ENCODE measurements around the gene TRIM62. TPM values are rescaled to one million over a fixed set of nuclear protein-coding genes. Genes with fewer than 3 reads are reported as not detected.

Gene TRIM62
- total RNA-seq, 1 donor from 2014 or later = 1.2 TPM

DNA sequence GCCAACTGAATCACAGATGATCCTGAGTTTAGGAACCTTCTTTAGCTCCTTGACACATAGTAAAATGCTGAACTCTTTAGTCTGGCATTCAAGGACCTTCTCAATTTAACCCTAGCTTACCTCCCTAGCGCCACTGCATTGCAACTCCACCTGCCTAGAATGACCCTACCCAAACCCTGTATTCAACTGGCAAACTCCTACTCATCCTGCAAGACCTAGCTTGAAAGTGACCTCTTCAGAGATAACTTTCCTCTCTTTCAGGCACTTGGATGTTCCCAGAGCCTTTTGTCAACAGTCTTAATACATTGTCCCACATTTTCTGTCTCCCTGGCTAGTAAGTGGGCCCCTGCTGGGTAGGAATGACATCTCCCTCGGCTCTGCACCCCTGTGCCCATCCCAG is 19.7 kb downstream of the TRIM62 start:
- DNase-seq (ENCODE audit: low read depth in 2 of 2) = no peak

DNA sequence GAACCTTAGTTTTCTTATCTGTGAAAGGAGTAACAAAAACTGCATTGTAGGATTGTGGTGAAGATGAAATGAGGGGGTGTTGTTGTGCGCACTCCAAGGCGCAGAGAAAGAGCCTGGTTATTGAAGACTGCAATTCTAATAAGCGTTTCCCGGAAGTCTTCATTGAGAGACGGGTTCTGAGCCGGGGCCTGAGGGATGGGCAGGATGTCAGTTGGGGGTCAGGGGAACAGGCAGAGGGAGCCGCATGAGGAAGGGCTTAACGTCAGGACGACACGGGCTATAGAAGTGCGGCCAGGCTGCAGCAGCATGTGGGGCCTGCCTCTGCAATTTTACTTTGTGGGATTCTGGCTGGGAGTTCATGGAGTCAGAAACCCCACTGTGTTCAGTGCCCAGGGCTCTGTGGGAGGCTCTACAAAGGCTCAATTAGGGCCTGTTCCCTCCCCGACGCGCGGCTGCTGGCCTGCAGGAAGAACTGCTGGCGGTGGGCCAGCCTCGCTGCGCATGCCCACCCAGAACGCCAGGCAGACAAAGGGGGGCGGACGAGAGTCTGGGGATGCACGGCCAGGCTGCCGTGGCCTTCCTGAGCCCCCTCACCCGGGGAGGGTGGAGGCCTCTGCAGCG is 20.7 kb downstream of the TRIM62 start:
- peak; percentile 42 to 76 for DNase-seq (ENCODE audit: low read depth in 2 of 2)

DNA sequence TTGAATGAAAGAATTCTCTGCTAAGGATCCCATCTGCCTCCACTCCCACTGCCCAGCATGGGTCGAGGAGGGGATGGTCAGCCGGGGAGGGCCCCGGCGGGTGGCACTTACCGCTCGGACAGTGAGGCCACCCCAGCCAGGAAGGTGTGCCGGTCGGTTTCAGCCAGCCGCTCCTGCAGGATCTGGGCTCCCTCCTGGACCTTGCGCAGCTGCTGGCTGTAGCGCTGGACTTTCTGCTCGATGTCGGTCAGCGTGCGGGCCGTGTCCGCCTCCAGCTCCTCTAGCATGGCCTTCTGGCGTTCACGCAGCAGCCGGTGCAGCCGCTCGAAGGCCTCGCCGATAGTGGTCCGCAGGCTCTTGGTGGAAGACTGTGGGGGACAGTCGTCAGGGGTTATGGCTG is 22.3 kb downstream of the TRIM62 start:
- no peak for DNase-seq (ENCODE audit: low read depth in 2 of 2)

DNA sequence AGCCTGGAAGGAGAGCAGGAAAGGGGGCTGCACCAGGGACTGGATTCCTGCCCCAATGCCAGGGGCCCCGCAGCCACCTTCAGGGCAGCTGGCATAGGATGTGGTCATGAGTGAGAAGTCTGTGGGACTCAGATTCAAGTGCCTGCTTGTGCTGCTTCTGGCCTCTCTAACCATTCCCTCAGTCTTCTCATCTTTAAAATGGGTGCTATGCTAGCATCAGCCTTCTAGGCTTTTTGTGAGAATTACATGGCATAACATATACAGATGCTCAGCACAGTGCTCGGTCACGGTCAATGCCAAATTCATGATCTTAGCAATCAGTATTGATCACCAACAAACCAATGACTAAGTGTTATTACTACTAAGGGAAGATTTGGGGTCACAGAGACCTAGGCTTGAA is 23.5 kb downstream of the TRIM62 start:
- no peak for DNase-seq (ENCODE audit: low read depth in 2 of 2)

DNA sequence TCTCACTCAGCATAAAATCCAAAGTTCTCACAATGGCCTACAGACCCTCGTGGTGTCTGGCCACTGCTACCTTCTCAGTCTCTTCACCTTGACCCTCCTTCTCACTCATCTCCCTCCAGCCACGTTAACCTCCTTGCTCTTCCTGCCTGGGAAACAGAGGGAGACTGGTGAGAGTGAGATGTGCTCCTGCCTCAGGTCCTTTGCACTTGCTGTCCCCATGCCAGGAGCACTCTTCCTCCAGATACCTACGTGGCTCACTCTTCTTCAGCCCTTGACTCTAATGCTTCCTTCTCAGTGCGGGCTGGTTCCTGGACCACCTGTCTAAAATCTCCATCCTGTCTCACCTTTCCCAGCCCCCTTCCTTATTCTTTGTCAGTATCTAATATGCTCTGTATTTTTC is 24.7 kb downstream of the TRIM62 start:
- no peak for DNase-seq (ENCODE audit: low read depth in 2 of 2)

DNA sequence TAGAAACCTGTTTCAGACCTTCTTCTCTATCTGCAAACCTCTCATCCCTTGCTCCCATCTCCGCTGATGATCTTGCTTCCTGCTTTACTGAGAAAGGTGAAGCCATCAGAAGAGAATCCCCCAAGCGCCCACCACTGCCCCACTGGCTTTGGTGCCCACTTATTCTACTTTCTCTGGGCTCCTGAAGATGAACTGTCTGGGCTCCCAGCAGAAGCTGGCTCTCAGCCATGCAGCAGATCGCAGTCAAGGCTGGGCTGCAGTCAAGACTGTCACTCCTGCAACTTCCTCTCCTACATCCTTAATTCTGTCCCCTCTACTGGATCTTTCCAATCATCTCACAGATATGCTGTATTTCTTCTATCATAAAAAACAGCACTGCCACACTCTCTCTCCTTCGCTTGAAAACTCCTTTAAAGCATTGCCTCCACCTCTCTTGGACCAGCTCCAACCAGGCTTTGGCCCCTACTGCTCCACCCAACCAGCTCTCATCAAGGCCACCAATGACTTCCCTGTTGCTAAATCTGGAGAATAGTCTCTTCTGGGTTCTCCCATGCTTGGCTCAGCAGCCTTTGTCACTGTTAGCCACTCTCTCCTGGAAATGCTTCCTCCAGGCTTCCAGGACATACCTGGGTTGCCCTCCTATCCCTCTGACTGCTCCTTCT is 25.8 kb downstream of the TRIM62 start:
- DNase-seq (ENCODE audit: low read depth in 2 of 2) = no peak

DNA sequence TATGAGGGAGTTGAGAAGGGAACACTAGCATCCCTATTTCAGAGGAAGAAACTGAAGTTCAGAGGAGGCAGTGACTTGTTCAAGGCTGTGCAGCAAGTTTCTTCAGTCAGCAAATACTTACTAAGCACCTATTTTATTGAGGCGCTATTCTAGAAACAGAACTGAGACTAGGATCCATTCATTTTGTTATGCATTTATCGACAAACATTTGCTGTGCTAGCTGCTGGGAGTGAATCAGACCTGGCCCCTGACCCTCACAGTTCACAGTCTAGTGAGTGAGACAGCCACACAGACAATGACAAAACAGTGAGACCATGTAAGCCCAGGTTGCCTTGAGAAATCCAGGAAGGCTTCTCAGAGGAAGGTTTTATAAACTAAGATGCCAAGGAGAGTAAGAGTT is 28.2 kb downstream of the TRIM62 start:
- DNase-seq (ENCODE audit: low read depth in 2 of 2) = no peak

DNA sequence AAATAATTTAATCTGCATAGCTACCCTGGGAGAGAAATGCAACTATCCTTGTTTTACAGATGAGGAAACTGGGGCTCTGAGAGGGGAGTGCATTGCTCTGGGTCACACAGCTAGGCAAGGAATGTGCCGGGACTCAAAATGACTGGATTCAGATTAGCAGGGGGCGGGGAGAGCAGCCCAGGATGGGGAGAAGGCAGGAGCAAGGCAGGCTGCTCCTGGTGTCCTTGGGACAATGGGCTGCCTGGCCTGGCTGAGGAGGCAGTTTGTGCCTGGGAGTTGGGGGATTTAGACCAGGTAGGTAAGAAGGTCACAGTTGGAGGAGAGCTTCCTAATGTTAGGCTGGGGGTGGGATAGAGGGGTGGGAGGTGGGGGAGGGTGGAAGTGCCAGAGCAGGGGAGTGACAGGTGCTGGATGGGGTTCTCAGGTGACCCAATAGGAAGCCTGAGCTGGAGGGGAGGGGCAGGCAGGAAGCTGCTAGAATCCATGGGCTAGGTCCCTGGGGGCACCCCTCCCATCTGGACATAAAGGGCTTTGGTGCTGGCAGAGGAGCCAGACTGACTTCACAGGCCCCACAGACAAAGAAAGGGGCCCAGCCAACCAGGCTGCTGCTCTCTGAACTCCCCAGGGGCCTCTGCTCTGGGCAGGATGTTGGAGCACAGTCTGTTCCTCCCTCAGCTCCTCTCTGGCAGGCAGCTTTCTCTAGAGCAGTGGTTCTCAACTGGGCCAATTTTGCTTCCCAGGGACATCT is 29.0 kb downstream of the TRIM62 start:
- DNase-seq (ENCODE audit: low read depth in 2 of 2) = peak in 1 of 2 donors; percentile 11

DNA sequence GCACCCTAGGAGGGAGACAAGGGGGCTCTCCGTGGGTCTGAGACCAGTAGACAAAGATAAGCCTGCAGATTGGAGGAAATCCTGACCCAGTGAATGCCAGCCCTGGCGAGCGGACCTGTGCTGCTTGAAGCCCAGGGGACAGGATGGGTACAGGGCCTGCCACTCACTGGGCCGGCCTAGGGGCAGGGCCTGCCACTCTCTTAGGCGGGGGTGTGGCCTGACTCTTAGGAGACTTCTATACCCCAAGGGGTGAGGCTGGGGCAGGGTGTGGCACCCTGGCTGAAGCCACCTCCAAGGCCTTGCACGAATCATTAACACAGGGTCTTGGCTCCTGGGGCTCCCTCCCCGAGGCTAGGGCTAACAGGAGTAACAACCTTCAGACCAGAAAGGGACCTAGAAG is 30.7 kb downstream of the TRIM62 start:
- no peak for DNase-seq (ENCODE audit: low read depth in 2 of 2)

DNA sequence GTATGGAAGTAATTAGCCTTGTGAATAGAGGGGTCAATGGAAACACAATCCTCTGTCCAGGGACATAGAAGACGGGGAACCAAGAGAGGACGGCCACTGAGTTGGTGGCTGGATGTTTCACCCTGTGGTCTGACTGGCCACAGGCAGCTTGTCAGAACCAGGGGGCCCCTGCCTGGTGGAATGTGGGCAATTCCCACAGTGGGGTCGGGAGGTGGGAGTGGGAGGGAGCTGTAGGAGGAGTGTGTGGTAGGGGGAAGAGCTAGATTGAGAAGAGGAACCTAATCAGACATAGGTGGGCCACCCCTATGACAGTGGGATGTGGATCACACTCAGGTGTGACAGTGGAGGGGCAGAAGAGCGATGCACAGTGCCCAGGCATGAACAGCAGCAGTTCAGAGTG is 31.3 kb downstream of the TRIM62 start:
- no peak for DNase-seq (ENCODE audit: low read depth in 2 of 2)

DNA sequence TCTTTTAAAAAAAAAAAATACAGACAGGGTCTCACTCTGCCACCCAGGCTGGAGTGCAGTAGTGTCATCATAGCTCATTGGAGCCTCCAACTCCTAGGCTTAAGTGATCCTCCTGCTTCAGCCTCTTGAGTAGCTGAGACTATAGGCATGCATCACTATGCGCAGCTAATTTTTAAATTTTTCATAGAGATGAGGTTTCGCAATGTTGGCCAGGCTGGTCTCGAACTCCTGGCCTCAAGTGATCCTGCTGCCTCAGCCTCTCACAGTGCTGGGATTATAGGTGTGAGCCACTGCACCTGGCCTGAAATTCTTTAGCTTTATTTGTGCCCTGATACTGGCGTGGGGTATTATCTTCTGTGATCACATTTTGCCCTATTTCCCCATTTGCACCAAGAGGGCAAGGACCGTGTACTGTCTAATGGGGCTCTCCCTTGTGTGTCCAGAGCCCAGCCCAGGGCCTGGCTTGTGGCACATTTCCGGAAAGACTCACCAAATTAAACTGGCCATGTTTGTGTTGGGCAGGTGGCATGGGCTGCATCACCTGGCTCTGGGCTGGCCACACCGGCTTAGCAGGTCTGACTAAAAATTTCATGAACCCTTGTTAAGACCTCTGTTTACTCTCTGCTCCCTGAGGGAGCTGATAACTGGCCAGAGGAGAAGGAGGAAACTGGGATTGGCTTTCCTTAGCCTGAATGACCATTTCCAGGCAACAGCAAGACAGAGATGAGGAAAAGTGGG is 32.2 kb downstream of the TRIM62 start:
- DNase-seq (ENCODE audit: low read depth in 2 of 2) = no peak

DNA sequence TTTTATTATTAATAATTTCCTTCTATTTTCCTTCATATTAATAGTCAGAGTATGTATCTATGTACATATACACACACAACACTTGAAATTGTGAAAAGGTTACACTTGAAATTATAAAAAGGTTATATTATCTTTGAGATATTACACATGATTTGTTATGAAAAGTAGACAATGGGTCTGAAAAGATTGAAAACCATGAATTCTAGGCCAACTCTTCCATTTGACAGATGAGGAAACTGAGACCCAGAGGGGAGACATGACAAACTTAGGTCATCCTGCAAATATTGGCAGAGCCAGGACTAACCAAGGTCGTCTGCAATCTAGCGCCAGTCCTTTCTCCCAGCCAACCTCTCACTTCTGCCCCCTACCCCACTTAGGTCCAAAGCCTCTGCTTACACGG is 33.2 kb downstream of the TRIM62 start:
- no peak for DNase-seq (ENCODE audit: low read depth in 2 of 2)

DNA sequence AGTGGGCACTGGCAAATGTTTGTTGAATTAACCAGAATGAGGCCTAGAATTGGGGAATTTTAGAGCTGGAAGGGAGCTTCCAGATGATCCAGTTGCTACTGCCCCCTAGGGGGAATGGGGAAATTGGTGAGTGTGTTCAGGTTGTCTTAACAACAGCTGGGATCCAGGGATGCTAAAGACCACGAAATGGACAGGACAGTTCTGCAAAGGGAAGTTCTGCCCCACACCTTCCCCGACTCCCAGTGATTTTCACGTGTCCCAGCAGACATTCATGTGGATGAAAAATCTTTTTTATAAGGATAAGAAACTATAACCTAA is 33.9 kb downstream of the TRIM62 start:
- DNase-seq (ENCODE audit: low read depth in 2 of 2) = peak; percentile 11 to 15

DNA sequence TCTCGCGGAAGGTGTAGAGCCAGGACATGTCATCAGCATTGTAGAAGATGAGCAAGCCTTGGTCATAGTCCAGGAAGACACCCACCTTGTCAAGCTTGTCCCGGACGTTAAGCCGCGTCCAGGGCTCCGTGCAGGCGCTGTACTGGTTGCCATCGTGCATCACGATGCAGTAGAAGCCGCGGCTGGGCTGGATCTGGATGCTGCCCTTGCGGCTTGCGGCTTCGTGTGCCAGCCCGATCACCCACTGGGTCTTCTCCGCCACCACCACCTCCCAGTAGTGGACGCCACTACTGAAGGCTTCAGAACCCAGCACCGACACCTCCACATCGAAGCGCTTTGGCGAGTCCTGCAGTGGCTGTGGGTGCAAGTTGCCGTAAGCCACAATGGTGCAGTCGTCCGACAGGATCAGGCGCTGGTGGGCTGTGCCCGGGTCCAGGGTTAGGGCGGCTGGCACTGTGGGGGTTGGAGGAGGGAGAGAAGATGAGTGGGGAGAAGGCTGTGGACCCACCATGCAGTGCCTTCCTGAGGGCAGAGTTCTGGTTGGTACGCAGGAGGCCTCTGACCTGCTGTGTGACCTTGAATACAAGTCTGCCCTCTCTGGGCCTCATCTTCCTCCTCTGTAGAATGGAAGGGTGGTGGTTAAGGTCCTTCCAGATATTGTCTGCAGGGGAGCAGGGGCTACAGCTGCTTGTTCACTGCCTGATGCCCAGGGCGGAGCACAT is 34.4 kb downstream of the TRIM62 start:
- DNase-seq (ENCODE audit: low read depth in 2 of 2) = no peak

DNA sequence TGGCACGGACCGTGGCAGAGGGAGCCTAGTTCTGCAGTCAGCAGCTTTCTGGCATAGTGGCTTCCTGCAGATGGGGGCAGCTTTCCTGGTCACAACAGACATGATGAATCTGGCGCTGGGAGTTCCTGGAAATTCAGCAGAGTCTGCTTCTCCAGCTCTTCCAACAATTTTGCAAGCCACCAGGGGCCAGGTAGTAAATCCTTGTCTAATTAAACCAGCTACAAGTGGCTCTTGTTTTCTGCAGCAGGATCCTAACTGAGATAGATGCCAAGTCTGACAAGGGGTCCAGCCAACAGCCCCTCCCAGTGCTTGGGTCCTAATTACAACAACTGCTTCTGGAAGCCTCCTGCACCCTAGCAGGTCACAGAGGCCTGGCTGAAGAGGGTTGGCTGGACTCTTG is 35.8 kb downstream of the TRIM62 start:
- DNase-seq (ENCODE audit: low read depth in 2 of 2) = peak in 1 of 2 donors; percentile 16

DNA sequence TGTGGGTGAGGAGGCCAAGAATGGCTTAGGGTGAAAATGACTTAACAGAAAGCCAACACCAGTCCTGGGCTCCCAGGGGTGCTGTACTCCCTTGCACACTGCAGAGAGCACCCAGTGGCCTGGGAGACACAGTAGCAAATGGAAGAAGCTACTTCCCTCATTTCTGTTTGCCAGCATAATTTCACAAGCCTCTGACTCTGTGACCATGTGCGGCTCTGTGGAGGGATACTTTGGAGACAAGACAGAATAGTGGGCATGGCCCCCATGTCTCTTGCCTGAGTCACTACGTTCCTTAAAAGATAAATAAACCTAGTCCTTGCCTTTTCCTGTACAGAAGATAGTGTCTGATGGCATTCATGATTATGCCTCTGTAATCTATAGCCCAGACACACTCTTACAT is 38.1 kb downstream of the TRIM62 start:
- peak in 1 of 2 donors; percentile 23 for DNase-seq (ENCODE audit: low read depth in 2 of 2)

DNA sequence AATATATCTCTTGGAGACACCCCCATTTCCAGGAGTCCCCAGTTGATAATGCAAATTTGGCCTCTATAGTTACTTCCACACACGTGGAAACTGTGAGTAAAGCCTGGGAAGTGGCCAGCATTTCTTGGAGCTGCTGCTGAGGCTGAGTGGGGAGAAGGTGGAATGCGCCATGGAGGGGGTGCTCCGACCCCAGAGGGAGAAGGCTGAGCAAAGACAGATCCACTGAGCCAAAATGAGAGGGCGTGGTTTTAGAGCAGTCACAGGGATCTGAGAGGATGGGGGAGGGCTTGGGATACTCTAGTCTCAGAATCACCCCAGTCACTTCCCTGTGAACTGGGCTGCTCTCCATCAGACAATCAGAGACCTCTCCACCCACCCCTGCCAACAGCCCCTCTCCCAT is 38.7 kb downstream of the TRIM62 start:
- no peak for DNase-seq (ENCODE audit: low read depth in 2 of 2)

DNA sequence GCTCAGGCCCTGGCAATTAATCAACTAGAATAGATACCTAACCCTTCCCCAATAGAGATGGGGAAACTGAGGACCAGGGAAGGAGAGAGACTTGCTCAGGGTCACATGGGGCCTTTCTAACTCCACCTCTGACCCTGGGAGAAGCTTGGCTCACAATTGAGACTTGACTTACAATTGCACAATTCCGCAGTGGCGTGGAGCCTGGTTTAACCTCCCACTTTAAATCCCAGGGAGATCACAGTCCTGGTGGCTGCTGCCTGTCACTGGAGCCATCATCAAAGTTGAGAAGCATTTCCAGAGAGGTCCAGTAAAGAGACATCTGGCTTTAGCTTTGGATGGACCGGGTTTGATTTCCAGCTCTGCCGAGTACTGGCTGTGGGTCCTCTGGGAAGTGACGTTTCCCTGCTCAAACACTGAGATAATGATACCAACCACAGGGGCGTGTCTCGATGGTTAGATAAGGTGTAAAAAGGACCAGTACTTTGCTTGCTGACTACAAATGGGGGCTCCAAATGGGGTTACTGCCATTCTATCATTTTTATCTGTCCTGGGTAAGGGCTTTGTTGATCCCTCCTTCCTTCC is 39.3 kb downstream of the TRIM62 start:
- DNase-seq (ENCODE audit: low read depth in 2 of 2) = no peak

DNA sequence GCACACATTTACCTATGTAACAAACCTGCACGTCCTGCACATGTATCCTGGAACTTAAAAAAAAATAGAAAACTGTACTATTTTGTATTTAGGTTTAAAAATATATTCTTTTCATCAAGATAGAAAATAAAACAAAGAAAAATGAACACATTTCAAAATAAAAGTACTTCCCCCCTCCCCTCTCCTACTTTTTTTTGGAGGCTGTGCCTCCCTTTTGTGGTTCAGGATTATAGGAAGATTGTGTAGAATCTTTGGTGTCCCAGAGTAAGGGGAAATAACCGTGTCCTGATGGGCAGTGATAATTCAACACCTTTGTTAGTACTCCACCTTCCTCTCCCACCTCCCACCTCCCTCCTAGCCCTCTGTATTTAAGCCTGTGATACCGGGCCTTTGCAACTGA is 40.1 kb downstream of the TRIM62 start:
- DNase-seq (ENCODE audit: low read depth in 2 of 2) = no peak

DNA sequence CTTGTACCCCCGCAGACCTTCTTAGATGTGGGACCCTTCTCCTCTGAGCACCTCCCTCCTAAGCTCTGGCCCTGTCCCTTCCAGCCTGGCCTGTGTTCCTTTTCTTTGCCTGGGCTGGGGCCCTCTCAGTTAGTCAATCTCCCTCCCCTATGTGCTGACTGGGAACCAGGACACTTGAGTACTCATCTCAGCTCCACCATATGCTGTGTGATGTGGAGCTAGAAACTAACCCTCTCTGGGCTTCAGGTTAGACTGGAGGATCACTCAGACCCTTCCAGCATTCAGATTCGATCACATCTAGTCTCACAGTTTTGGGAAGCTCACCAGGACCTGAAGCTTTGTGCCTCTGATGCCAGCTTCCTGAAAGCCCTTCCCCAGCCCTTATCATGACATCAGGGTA is 40.6 kb downstream of the TRIM62 start:
- DNase-seq (ENCODE audit: low read depth in 2 of 2) = no peak

Measured in lung microvascular endothelial cell (primary cell).